K562 (cell line): ENCODE measurements around the gene AP2S1. TPM values are rescaled to one million over a fixed set of nuclear protein-coding genes. Genes with fewer than 3 reads are reported as not detected.

ENCODE experiments used
- ATAC-seq: fragments of 200-7000 bp; cut with Tn5 transposase; 3 replicates; pipeline ENCODE4 v1.9.1; 2020; ENCODE audit warnings: moderate library complexity
- BruUV-seq: library from RNA; stranded (reverse); fragments of 400-500 nt; replicated peaks from 2 replicates; lab custom pipeline; 2021; lab: Mats Ljungman, UMichigan
- CTCF ChIA-PET: fragments of 300-600 bp; formaldehyde crosslinking; extraction: SDS; loops from one replicate; lab custom pipeline; 2021; ENCODE audit warnings: low intra/inter-chr PET ratio; lab: Yijun Ruan, JAX
- POLR2A ChIA-PET: fragments of 300-600, 350-650 bp; sonication (Branson Sonifier 250); formaldehyde crosslinking; extraction: SDS; loops from one replicate; lab custom pipeline; 2021; ENCODE audit warnings: antibody characterized with exemption, inconsistent platforms; lab: Yijun Ruan, JAX
- DNase-seq, 4 experiments: peaks; one replicate each; pipeline versions ENCODE4 v3.0.0 to v3.0.0-alpha.2; 2011 to 2018; ENCODE audit warnings: low spot score in 3 of 4, mixed read lengths in 3 of 4; ENCODE audit errors: extremely low read depth in 1 of 4
- FAIRE-seq: peaks from 2 replicates; lab custom pipeline; 2011; peaks lifted over from hg19 to GRCh38; lab: Jason Lieb, UNC
- H2AFZ ChIP-seq: 2 replicates; pipeline ENCODE4 v1.6.0; 2011; ENCODE audit warnings: low read depth, low read length, control low read depth, inconsistent platforms
- H3K27ac ChIP-seq: fragments of 200-600 bp; 3 replicates; pipeline ENCODE4 v1.8.0; 2011; ENCODE audit warnings: low read depth, mild to moderate bottlenecking, control low read depth, inconsistent platforms, low read length, moderate library complexity, mixed read lengths; ENCODE audit errors: extremely low read depth
- H3K27me3 ChIP-seq, 2 experiments: fragments of 300-600 bp in 1 of 2; 2 replicates in 1 of 2; 3 replicates in 1 of 2; pipeline versions ENCODE4 v1.6.0 to v1.8.0; 2011; ENCODE audit warnings: inconsistent platforms in 2 of 2, low read length in 2 of 2, mild to moderate bottlenecking in 1 of 2, mixed read lengths in 1 of 2, moderate library complexity in 1 of 2; ENCODE audit not compliant: control insufficient read depth in 2 of 2, insufficient read depth in 2 of 2
- H3K36me3 ChIP-seq: fragments of 300-600 bp; 3 replicates; pipeline ENCODE4 v1.8.0; 2011; ENCODE audit warnings: mild to moderate bottlenecking, low read length, inconsistent platforms; ENCODE audit not compliant: control insufficient read depth, insufficient read depth
- H3K4me1 ChIP-seq, 2 experiments: fragments of 200-600 bp in 1 of 2; replicated peaks in 1 of 2; 2 replicates in 1 of 2; 3 replicates in 1 of 2; pipeline versions ENCODE4 v1.5.1 to v1.8.0; 2011; ENCODE audit warnings: inconsistent platforms in 2 of 2, low read length in 2 of 2, mild to moderate bottlenecking in 1 of 2, mixed read lengths in 1 of 2, moderate library complexity in 1 of 2; ENCODE audit not compliant: control insufficient read depth in 2 of 2, insufficient read depth in 2 of 2
- H3K4me2 ChIP-seq: 2 replicates; pipeline ENCODE4 v1.6.1; 2011; ENCODE audit warnings: low read length, control low read depth, inconsistent platforms, mixed read lengths; ENCODE audit not compliant: insufficient read depth
- H3K4me3 ChIP-seq: fragments of 200-600 bp; sonication (generic), shearing (Covaris generic); 2 replicates; pipeline ENCODE4 v1.5.1; 2016; ENCODE audit warnings: control low read depth, inconsistent platforms
- H3K79me2 ChIP-seq: fragments of 200-600 bp; 3 replicates; pipeline ENCODE4 v1.8.0; 2011; ENCODE audit warnings: low read length, inconsistent platforms; ENCODE audit not compliant: control insufficient read depth, insufficient read depth
- H3K9ac ChIP-seq, 2 experiments: 2 replicates each; pipeline versions ENCODE4 v1.6.0 to v1.6.1; 2011; ENCODE audit warnings: low read depth in 2 of 2, low read length in 2 of 2, control low read depth in 1 of 2, inconsistent platforms in 1 of 2, mild to moderate bottlenecking in 1 of 2, mixed read lengths in 1 of 2; ENCODE audit not compliant: insufficient read depth in 1 of 2
- H3K9me1 ChIP-seq: one replicate; pipeline ENCODE4 v1.6.0; 2011; ENCODE audit warnings: inconsistent platforms, mild to moderate bottlenecking, low read length, moderate library complexity; ENCODE audit not compliant: control insufficient read depth, insufficient read depth
- H3K9me3 ChIP-seq: replicated peaks from 2 replicates; pipeline ENCODE4 v1.5.1; 2011; ENCODE audit warnings: low read depth, low read length, inconsistent platforms; ENCODE audit not compliant: control insufficient read depth, insufficient read depth
- H4K20me1 ChIP-seq: replicated peaks from 2 replicates; pipeline ENCODE4 v1.6.1; 2011; ENCODE audit warnings: low read length, inconsistent platforms, mixed read lengths; ENCODE audit not compliant: control insufficient read depth, insufficient read depth
- CTCF ChIP-seq, 3 experiments: IDR thresholded peaks in 2 of 3; conservative IDR thresholded peaks in 1 of 3; 2 replicates each; pipeline ENCODE4 v1.5.1; 2011 to 2012; ENCODE audit warnings: low read length in 3 of 3, mild to moderate bottlenecking in 3 of 3, control low read depth in 2 of 3, improper control_type of control experiment in 1 of 3, inconsistent platforms in 1 of 3, low read depth in 1 of 3, mixed read lengths in 1 of 3, moderate library complexity in 1 of 3; ENCODE audit not compliant: insufficient read depth in 2 of 3
- REST ChIP-seq, 2 experiments: fragments of 450-650 bp; formaldehyde crosslinking in 1 of 2; IDR thresholded peaks; 2 replicates each; pipeline versions ENCODE4 v1.4.0 to v1.6.1; 2014 to 2020; ENCODE audit warnings: mild to moderate bottlenecking in 2 of 2, borderline replicate concordance in 1 of 2, low read depth in 1 of 2
- SNRNP70 ChIP-seq: fragments of 200-400 bp; formaldehyde crosslinking; optimal IDR thresholded peaks from 2 replicates; pipeline ENCODE3; 2017; ENCODE audit warnings: low read depth, low read length
- ZNF384 ChIP-seq: IDR thresholded peaks from 2 replicates; pipeline ENCODE4 v1.6.1; 2012; ENCODE audit warnings: low read depth, low read length, improper control_type of control experiment
- WGBS: fragments of 100-300 bp; shearing (Covaris generic); methylation state at CpG from one replicate; pipeline ENCODE4 v1.1.6; 2016; ENCODE audit warnings: low coverage, mixed read lengths; ENCODE audit not compliant: insufficient coverage; ENCODE audit errors: missing lambda C conversion rate; 5-methylcytosine and 5-hydroxymethylcytosine counted together
- in situ Hi-C: fragments of 300-500 bp; cut with MboI; formaldehyde crosslinking; loops from 4 replicates; pipeline ENCODE4 v1.15.0; 2018; ENCODE audit warnings: inconsistent platforms, mixed read lengths
- intact Hi-C: fragments of 100-400 bp; cut with micrococcal nuclease; formaldehyde crosslinking; loops from 2 replicates; pipeline ENCODE4 v1.14.2; 2022
- polyA plus RNA-seq, 8 experiments: library from polyadenylated mRNA; depleted of rRNA in 4 of 8; stranded (reverse) in 5 of 8; unstranded in 3 of 8; fragments of >200 nt; fragmentation: Nextera tagmentation in 2 of 8; fragmentation: Illumina TruSeq in 1 of 8; extraction: Ambion mirVana in 2 of 8; extraction: Trizol in 1 of 8; gene quantifications; 2 replicates each; pipeline versions ENCODE4 v1.2.1 to v1.2.3, GENCODE V29; 2011 to 2014; ENCODE audit warnings: inconsistent platforms in 1 of 8, missing spikeins in 1 of 8
- total RNA-seq, 7 experiments: library from RNA; depleted of rRNA in 6 of 7; stranded (reverse); fragments of >200 nt in 6 of 7; fragmentation: Illumina TruSeq in 2 of 7; extraction: Trizol in 2 of 7; gene quantifications; 2 replicates each; pipeline versions ENCODE4 v1.2.1 to v1.2.3, GENCODE V29; 2011 to 2021; ENCODE audit warnings: low replicate concordance in 1 of 7

Gene AP2S1
- total and polyA plus RNA-seq, 9 of the 15 experiments (the other 6 are each of a cell fraction or from before 2014, with no cell fraction given): 32.4 to 294 (median 136) TPM

GRCh38 chr19:46824890-46825730 is 25.5 kb downstream of the AP2S1 start (continued):
- TF ChIP-seq ZNF384: peak; percentile 81

GRCh38 chr19:46823049-46823448 is 27.6 kb downstream of the AP2S1 start:
- BruUV-seq: no TSS peak
- H3K27me3 ChIP-seq: no peaks in the 10 kb centered on the region
- no peaks in the 10 kb centered on the region for H3K9me1 ChIP-seq
- FAIRE-seq (no peak), DNase-seq (no peak), ATAC-seq (no peak)
- intact Hi-C loops (no loop called here), in situ Hi-C loops (no loop called here)
- ChIA-PET POLR2A (interaction anchor here (0.6 to 1.3 kb wide), 4 partner anchors 11 to 124 kb away, joined by 3 to 4 read pairs (median 4); partner anchors contain the start of gene SLC1A5), CTCF (no interaction called here)
- no peak overlapping the region for H3K4me3 ChIP-seq
- 53% methylated on average over 5 of the region's 6 CpGs for WGBS
- H3K9me3 ChIP-seq: no peaks in the 10 kb centered on the region
- H3K79me2 ChIP-seq: no peaks in the 10 kb centered on the region
- H3K27ac ChIP-seq: no peak overlapping the region
- no peak overlapping the region for H3K4me2 ChIP-seq
- no peak overlapping the region for H3K9ac ChIP-seq
- H3K36me3 ChIP-seq: no peaks in the 10 kb centered on the region
- H3K4me1 ChIP-seq: peaks cover 2 to 16% of the 10 kb centered on the region in 2 experiments; a peak in 2 of 5 replicates
- no peaks in the 10 kb centered on the region for H4K20me1 ChIP-seq
- H2AFZ ChIP-seq: no peak overlapping the region
- peak in 1 of 3 experiments; percentile 8; a peak in 1 of 6 replicates for TF ChIP-seq CTCF (IDR thresholded peaks at IDR 0.05 in 2 of 3, conservative IDR thresholded peaks at IDR 0.05 in 1 of 3; ENCODE audit: insufficient read depth in 2 of 3, low read depth in 1 of 3, low read length in 3 of 3)
- TF ChIP-seq REST (IDR thresholded peaks at IDR 0.05; ENCODE audit: borderline replicate concordance): peak; percentile 35; the same call in 1 of the 2 replicates
- no peak for TF ChIP-seq REST (CRISPR knock-in tag; IDR thresholded peaks at IDR 0.05; ENCODE audit: low read depth)
- TF ChIP-seq SNRNP70: no peak
